ENCODE results near the gene KRT74.

GRCh38 chr12:52555577-52555976 lies 18.1 kb downstream of the KRT74 start:
- TF ChIP-seq CTCF (IDR thresholded peaks at IDR 0.05 in 8 of 11, conservative IDR thresholded peaks at IDR 0.05 in 3 of 11): no peak
- no peak for TF ChIP-seq POLR2AphosphoS5 (IDR thresholded peaks at IDR 0.05)
- TF ChIP-seq POLR2A (IDR thresholded peaks at IDR 0.05): no peak
